Mucosa of descending colon (tissue), 3 donors: ENCODE measurements around the gene ACTL6B. TPM values are rescaled to one million over a fixed set of nuclear protein-coding genes. Genes with fewer than 3 reads are reported as not detected.
"Not testable (repeated sequence)": the region's sequence is repeated elsewhere in the genome, so short reads cannot be mapped to it uniquely, and the experiment has no call there.

Experiments used
- ATAC-seq: fragments of 200-7000 bp; cut with Tn5 transposase; one replicate; pipeline ENCODE4 v1.9.1; 2020; ENCODE audit warnings: mild to moderate bottlenecking, moderate library complexity
- DNase-seq, 3 donors: peaks; one replicate each; pipeline ENCODE4 v3.0.0-alpha.2; 2020
- H3K36me3 ChIP-seq: fragments of 200-600 bp; one replicate; pipeline ENCODE4 v1.8.0; 2021; ENCODE audit warnings: low read depth, mild to moderate bottlenecking
- H3K4me1 ChIP-seq: fragments of 200-600 bp; one replicate; pipeline ENCODE4 v1.8.0; 2021; ENCODE audit warnings: low read depth, mild to moderate bottlenecking
- H3K4me3 ChIP-seq: fragments of 200-600 bp; one replicate; pipeline ENCODE4 v1.8.0; 2021; ENCODE audit warnings: mild to moderate bottlenecking
- H3K9me3 ChIP-seq: fragments of 200-600 bp; one replicate; pipeline ENCODE4 v1.8.0; 2021; ENCODE audit warnings: mild to moderate bottlenecking
- intact Hi-C, 2 donors: fragments of 100-400 bp; cut with DNase I in 1 of 2; cut with micrococcal nuclease in 1 of 2; formaldehyde crosslinking; loops; one replicate each; pipeline versions ENCODE4 v1.11.0 to v1.11.1; 2022; cut with DNase I, micrococcal nuclease
- total RNA-seq, 3 donors: library from RNA; stranded (reverse); fragmentation: NEBNext Ultra II Directional in 2 of 3; extraction: Animal tissue kit (Norgen Biotek cat#: 25700) in 2 of 3; gene quantifications; one replicate each; pipeline versions ENCODE4 v1.2.1 to v1.2.4, GENCODE V29; 2021 to 2023
- TF ChIP-seq, protein P1 (sequence below): fragments of 200-600 bp; IDR thresholded peaks from one replicate; pipeline ENCODE4 v1.8.0; 2022; ENCODE audit warnings: antibody characterized with exemption, mild to moderate bottlenecking
- donor health status: DM: no; HTN: no; CAD: no; lungs with moderate emphysema.
- donor health status: DM: no; HTN: no; CAD: no.
- donor health status: DM: no; HTN: yes; CAD: no.

The ACTL6B gene
- total RNA-seq, 3 donors from 2014 or later: 1.2 TPM; not detected in 2

DNA sequence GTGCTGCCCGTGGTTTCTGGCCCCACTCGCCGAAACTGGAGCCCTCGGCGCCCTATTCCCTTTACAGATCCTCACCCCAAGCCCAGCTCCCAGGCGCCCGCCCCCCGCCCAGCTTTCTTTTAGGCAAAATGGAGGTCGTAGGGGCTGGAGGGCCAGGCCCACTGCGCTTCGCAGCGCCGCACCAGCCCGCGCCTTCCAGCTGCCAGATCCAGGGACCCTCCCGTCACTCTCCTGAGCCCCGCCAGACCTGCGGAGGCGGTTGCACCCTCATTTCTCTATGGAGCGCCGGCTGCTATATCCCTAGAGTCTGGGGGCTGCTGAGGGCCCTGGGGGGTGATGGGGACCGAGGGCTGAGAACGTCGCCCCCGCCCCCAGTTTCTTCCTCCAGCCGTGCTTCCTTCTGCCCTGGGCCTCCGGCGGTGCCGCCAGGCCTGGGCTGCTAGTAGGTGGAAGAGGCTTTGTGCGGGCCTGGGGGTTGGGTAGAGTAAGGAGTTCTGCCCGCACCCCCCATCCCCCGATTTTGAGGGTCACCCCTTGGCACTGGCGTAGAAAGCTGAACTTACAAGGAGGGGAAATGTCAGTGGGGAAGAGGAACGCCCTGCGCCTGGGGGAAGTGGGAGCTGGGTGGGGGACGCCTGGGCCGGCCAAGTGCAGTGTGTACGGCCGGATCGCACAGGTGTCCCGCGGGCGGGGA is 18.3 kb upstream of the ACTL6B start:
- TF ChIP-seq, protein P1, sequence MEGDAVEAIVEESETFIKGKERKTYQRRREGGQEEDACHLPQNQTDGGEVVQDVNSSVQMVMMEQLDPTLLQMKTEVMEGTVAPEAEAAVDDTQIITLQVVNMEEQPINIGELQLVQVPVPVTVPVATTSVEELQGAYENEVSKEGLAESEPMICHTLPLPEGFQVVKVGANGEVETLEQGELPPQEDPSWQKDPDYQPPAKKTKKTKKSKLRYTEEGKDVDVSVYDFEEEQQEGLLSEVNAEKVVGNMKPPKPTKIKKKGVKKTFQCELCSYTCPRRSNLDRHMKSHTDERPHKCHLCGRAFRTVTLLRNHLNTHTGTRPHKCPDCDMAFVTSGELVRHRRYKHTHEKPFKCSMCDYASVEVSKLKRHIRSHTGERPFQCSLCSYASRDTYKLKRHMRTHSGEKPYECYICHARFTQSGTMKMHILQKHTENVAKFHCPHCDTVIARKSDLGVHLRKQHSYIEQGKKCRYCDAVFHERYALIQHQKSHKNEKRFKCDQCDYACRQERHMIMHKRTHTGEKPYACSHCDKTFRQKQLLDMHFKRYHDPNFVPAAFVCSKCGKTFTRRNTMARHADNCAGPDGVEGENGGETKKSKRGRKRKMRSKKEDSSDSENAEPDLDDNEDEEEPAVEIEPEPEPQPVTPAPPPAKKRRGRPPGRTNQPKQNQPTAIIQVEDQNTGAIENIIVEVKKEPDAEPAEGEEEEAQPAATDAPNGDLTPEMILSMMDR: no peak
- no peaks in the 10 kb centered on the region for H3K9me3 ChIP-seq
- peaks cover 9% of the 10 kb centered on the region for H3K36me3 ChIP-seq
- ATAC-seq: peak; percentile 6
- peak; percentile 46 to 74 (median 69) for DNase-seq
- intact Hi-C loops: no loop called here
- peak overlapping the region; percentile 90 for H3K4me3 ChIP-seq
- no peaks in the 10 kb centered on the region for H3K4me1 ChIP-seq

DNA sequence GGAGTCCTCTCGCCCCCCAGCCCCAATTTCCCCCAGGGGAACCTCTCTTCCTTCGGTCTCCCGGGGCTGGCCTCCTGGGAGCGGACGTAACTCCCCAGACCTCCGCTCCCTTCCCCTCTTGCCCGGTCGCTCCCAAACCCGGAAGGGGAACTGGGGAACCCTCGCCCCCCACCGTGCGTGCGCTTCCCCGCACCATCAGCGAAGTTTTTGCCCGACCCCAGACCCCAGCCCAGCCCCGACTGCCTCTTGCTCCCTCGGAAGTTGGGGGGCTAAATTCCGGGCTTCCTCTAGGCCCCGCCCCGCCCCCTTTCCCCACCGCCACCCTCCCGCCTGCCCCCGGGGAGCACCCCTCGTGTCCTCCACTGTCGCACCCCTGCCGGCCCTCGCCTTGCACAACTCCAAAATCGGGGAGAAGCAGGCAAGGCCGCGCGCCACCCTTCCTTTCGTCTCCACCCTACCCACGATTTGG is 17.7 kb upstream of the ACTL6B start:
- Histone ChIP-seq H3K36me3 (peaks cover 9% of the 10 kb centered on the region), H3K9me3 (no peaks in the 10 kb centered on the region), H3K4me1 (no peaks in the 10 kb centered on the region), H3K4me3 (peak overlapping the region; percentile 90)
- DNase-seq: peak; percentile 61 to 82 (median 78)
- intact Hi-C loops: no loop called here
- TF ChIP-seq, protein P1: no peak
- ATAC-seq: peak; percentile 11

DNA sequence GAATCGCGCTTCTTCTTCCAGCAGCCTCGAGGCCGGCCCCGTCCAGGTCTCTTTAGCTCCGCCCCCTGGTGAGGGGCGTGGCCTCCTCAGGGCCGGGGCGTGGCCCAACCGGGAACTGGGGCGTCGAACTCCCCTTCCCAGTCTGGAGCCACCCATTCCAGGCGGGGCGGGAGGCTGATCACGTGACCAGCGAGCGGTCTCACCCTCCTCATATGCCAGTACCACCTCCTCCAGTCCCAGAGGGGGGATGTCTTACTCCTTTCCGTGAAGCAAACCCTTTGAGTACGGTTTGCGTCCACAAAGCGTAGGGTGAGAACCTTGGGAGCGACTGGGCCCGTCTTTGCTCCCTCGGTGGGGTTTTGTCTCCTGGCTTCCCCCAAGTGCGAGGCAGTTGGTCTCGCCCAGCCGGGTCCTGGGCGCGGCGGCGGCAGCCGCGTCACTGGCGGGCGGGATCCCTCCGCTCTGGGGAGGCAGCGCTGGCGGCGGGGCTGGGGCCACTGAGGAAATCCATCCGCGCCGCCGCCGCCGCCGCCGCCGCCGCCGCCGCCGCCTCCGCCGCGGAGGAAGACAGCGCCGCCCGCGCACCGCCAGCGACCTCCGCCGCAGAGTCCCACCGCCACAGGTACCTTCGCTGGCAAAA is 17.2 kb upstream of the ACTL6B start, which contains the start of gene GNB2:
TSS of gene GNB2 (plus strand) at position 439 of the 640 bp plus-strand sequence. CDS start 2,526 bp downstream, outside the sequence.
- Histone ChIP-seq H3K9me3 (no peaks in the 10 kb centered on the region), H3K4me3 (peak within 1 kb of the TSS; percentile 90), H3K36me3 (peaks cover 5% of the 10 kb centered on the region), H3K4me1 (no peaks in the 10 kb centered on the region)
- TF ChIP-seq, protein P1: no peak
- ATAC-seq (peak; percentile 86), DNase-seq (peak; percentile 100)
- intact Hi-C loops: no loop called here

DNA sequence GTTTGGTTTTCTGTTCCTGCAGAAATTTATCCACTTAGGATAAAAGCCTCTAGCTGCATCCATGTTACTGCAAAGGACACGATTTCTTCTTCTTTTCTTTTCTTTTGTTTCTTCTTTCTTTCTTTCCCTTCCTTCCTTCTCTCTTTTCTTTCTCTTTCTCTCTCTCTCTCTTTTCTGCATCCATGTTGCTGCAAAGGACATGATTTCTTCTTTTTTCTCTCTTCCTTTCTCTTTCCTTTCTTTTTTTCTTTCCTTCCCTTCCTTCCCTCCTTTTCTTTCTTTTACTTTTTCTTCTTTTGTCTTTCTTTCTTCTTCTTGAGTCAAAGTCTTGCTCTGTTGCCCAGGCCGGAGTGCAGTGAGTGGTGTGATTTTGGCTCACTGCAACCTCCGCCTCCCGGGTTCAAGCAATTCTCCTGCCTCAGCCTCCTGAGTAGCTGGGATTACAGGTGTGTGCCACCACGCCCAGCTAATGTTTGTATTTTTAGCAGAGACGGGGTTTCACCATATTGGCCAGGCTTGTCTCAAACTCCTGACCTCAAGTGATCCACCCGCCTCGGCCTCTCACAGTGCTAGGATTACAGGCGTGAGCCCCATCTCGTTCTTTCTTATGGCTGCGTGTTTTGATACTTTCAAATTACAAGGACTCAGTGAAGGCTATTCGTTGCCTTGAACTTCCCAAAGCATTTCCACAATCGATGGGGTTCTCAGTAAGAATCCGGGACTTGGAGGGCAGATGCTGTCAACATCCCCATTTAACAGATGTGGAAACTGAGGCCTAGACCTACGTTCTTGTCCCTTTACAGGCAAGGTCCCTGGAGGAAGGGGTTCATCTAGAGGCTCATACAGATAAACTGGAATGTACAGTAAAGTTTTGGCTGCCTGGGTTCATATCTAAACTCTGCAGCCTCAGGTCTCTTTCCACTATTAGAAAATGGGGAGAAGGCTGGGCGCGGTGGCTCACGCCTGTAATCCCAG is 15.4 kb upstream of the ACTL6B start:
- DNase-seq: peak in 1 of 3 donors; percentile 42
- no peaks in the 10 kb centered on the region for H3K36me3 ChIP-seq
- H3K4me1 ChIP-seq: no peaks in the 10 kb centered on the region
- TF ChIP-seq, protein P1: no peak
- no peaks in the 10 kb centered on the region for H3K9me3 ChIP-seq
- intact Hi-C loops: no loop called here
- no peak overlapping the region for H3K4me3 ChIP-seq
- no peak for ATAC-seq

DNA sequence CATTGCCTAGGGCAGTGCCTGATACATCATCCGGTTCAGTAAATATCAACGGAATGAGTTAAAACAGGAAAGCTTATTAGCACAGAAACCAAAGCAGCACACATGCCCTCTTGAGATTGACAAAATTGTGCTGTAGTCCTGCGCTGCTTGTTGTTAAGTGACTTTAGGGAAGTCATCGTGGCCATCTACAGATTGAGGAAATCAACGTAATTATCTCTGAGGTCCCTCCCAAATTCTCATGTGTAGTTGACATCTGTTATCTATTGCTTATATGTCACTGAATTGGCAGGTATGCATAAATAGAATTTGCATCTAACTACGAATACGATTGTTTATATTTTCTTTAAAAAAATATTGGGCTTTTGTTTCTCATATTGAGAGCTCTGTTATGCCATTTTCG is 13.8 kb upstream of the ACTL6B start:
- intact Hi-C loops: no loop called here
- no peaks in the 10 kb centered on the region for H3K9me3 ChIP-seq
- ATAC-seq: no peak
- DNase-seq: peak in 1 of 3 donors; percentile 1
- H3K4me3 ChIP-seq: no peak overlapping the region
- H3K4me1 ChIP-seq: no peaks in the 10 kb centered on the region
- H3K36me3 ChIP-seq: no peaks in the 10 kb centered on the region
- TF ChIP-seq, protein P1: no peak

DNA sequence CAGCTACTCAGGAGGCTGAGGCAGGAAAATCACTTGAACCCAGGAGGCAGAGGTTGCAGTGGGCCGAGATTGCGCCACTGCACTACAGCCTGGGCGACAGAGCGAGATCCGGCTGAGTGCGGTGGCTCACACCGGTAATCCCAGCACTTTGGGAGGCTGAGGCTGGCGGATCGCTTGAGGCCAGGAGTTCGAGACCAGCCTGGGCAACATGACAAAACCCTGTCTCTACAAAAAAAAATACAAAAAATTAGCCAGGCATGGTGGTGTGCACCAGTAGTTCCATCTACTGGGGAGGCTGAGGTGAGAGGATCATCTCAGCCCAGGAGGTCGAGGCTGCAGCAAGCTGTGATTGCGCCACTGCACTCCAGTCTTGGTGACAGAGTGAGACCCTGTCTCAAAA is 12.9 kb upstream of the ACTL6B start:
- peak in 1 of 3 donors; percentile 37 for DNase-seq
- H3K36me3 ChIP-seq, ATAC-seq, H3K9me3 ChIP-seq, H3K4me3 ChIP-seq, intact Hi-C loops, H3K4me1 ChIP-seq: not testable (repeated sequence)
